HepG2 (cell line): ENCODE measurements around the gene SLC23A3. TPM values are rescaled to one million over a fixed set of nuclear protein-coding genes. Genes with fewer than 3 reads are reported as not detected.

Experiments
- AGO1 ChIP-seq: fragments of 200-400 bp; formaldehyde crosslinking; IDR thresholded peaks from 2 replicates; pipeline ENCODE4 v1.6.1; 2017; ENCODE audit warnings: mild to moderate bottlenecking, low read depth, low read length, moderate library complexity; ENCODE audit not compliant: poor library complexity, severe bottlenecking
- ATF6 ChIP-seq: sonication (generic); formaldehyde crosslinking; conservative IDR thresholded peaks from 2 replicates; pipeline ENCODE4 v1.4.0; 2020; ENCODE audit warnings: missing genetic modification reagents
- ELF4 ChIP-seq: sonication (generic); formaldehyde crosslinking; IDR thresholded peaks from 2 replicates; pipeline ENCODE4 v1.5.0; 2020; ENCODE audit warnings: missing genetic modification reagents, mild to moderate bottlenecking, moderate library complexity, borderline replicate concordance
- GLI4 ChIP-seq: sonication (generic); formaldehyde crosslinking; IDR thresholded peaks from 2 replicates; pipeline ENCODE4 v1.5.1; 2020; ENCODE audit warnings: missing genetic modification reagents, mild to moderate bottlenecking, moderate library complexity, borderline replicate concordance
- PAWR ChIP-seq: sonication (generic); formaldehyde crosslinking; IDR thresholded peaks from 2 replicates; pipeline ENCODE4 v1.4.0; 2020; ENCODE audit warnings: missing genetic modification reagents, mild to moderate bottlenecking, borderline replicate concordance
- PHF21A ChIP-seq: sonication (generic); formaldehyde crosslinking; IDR thresholded peaks from 2 replicates; pipeline ENCODE4 v1.5.0; 2020; ENCODE audit warnings: mild to moderate bottlenecking, missing genetic modification reagents
- ZEB1 ChIP-seq: IDR thresholded peaks from 2 replicates; pipeline ENCODE4 v1.6.1; 2012; ENCODE audit warnings: mild to moderate bottlenecking, low read depth, inconsistent platforms; ENCODE audit not compliant: insufficient replicate concordance
- ZNF225 ChIP-seq: sonication (generic); formaldehyde crosslinking; IDR thresholded peaks from 2 replicates; pipeline ENCODE4 v1.4.0; 2020; ENCODE audit warnings: mild to moderate bottlenecking, missing genetic modification reagents
- ZNF451 ChIP-seq: sonication (generic); formaldehyde crosslinking; IDR thresholded peaks from 2 replicates; pipeline ENCODE4 v1.5.0; 2020; ENCODE audit warnings: mild to moderate bottlenecking, missing genetic modification reagents
- ZNF510 ChIP-seq: sonication (generic); formaldehyde crosslinking; IDR thresholded peaks from 2 replicates; pipeline ENCODE4 v1.4.0; 2020; ENCODE audit warnings: low read depth, mild to moderate bottlenecking, missing genetic modification reagents
- ZNF775 ChIP-seq: sonication (generic); formaldehyde crosslinking; IDR thresholded peaks from 2 replicates; pipeline ENCODE4 v1.4.0; 2020; ENCODE audit warnings: missing genetic modification reagents, mild to moderate bottlenecking, moderate library complexity, borderline replicate concordance
- ZSCAN21 ChIP-seq: sonication (generic); formaldehyde crosslinking; IDR thresholded peaks from 2 replicates; pipeline ENCODE4 v1.8.0; 2022; ENCODE audit warnings: mild to moderate bottlenecking, missing genetic modification reagents, moderate library complexity, borderline replicate concordance
- polyA plus RNA-seq, 8 experiments: library from polyadenylated mRNA; depleted of rRNA in 3 of 8; stranded (reverse) in 7 of 8; unstranded in 1 of 8; fragments of >200 nt; fragmentation: Illumina TruSeq in 4 of 8; extraction: Trizol in 4 of 8; gene quantifications; 2 replicates each; pipeline versions ENCODE4 v1.2.1 to v1.2.3, GENCODE V29; 2011 to 2016; ENCODE audit warnings: low read depth in 4 of 8, missing spikeins in 1 of 8, mixed read lengths in 1 of 8; ENCODE audit not compliant: insufficient read depth in 1 of 8
- total RNA-seq, 5 experiments: library from RNA; depleted of rRNA; stranded (reverse); fragments of >200 nt; fragmentation: Illumina TruSeq; extraction: Trizol; gene quantifications; 2 replicates each; pipeline ENCODE4 v1.2.3, GENCODE V29; 2016; ENCODE audit warnings: low read depth in 1 of 5
- TF ChIP-seq, protein P1 (sequence below): sonication (generic); formaldehyde crosslinking; IDR thresholded peaks from 2 replicates; pipeline ENCODE4 v1.5.1; 2020; ENCODE audit warnings: mild to moderate bottlenecking, missing genetic modification reagents, borderline replicate concordance
- TF ChIP-seq, protein P2 (sequence below): sonication (generic); formaldehyde crosslinking; IDR thresholded peaks from 2 replicates; pipeline ENCODE4 v1.4.0; 2020; ENCODE audit warnings: mild to moderate bottlenecking, low read depth, missing genetic modification reagents

SLC23A3 gene
- total and polyA plus RNA-seq, 2 of the 13 experiments (the other 11 are each of a cell fraction or from before 2014, with no cell fraction given): 0.38 to 0.78 TPM

DNA sequence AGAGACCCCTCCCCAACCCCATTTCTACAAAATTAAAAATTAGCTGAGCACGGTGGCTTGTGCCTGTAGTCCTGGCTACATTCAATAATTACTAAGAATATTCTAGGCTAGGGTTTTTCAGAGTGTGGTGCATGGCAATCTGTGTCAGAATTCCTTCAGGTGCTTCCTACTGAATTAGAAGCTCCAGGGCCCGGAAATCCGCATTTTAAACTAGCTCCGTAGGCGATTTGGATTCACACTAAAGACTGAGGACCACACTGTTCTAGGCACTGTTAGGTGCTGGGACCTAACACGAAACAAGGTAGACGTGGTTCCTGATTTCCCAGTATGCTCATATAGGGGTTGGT, 36.1 kb upstream of the SLC23A3 start (continued):
- TF ChIP-seq, protein P1, sequence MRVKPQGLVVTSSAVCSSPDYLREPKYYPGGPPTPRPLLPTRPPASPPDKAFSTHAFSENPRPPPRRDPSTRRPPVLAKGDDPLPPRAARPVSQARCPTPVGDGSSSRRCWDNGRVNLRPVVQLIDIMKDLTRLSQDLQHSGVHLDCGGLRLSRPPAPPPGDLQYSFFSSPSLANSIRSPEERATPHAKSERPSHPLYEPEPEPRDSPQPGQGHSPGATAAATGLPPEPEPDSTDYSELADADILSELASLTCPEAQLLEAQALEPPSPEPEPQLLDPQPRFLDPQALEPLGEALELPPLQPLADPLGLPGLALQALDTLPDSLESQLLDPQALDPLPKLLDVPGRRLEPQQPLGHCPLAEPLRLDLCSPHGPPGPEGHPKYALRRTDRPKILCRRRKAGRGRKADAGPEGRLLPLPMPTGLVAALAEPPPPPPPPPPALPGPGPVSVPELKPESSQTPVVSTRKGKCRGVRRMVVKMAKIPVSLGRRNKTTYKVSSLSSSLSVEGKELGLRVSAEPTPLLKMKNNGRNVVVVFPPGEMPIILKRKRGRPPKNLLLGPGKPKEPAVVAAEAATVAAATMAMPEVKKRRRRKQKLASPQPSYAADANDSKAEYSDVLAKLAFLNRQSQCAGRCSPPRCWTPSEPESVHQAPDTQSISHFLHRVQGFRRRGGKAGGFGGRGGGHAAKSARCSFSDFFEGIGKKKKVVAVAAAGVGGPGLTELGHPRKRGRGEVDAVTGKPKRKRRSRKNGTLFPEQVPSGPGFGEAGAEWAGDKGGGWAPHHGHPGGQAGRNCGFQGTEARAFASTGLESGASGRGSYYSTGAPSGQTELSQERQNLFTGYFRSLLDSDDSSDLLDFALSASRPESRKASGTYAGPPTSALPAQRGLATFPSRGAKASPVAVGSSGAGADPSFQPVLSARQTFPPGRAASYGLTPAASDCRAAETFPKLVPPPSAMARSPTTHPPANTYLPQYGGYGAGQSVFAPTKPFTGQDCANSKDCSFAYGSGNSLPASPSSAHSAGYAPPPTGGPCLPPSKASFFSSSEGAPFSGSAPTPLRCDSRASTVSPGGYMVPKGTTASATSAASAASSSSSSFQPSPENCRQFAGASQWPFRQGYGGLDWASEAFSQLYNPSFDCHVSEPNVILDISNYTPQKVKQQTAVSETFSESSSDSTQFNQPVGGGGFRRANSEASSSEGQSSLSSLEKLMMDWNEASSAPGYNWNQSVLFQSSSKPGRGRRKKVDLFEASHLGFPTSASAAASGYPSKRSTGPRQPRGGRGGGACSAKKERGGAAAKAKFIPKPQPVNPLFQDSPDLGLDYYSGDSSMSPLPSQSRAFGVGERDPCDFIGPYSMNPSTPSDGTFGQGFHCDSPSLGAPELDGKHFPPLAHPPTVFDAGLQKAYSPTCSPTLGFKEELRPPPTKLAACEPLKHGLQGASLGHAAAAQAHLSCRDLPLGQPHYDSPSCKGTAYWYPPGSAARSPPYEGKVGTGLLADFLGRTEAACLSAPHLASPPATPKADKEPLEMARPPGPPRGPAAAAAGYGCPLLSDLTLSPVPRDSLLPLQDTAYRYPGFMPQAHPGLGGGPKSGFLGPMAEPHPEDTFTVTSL (CRISPR knock-in tag): 0 out of 2 replicates have a peak, but pooled peaks have one; percentile 9
- TF ChIP-seq GLI4 (CRISPR knock-in tag) (peak; percentile 21; the same call in 1 of the 2 replicates), ATF6 (CRISPR knock-in tag) (no peak), ZNF775 (CRISPR knock-in tag) (0 out of 2 replicates have a peak, but pooled peaks have one; percentile 70), PAWR (CRISPR knock-in tag) (0 out of 2 replicates have a peak, but pooled peaks have one; percentile 65), ZNF510 (0 out of 2 replicates have a peak, but pooled peaks have one; percentile 59), PHF21A (CRISPR knock-in tag) (peak; percentile 13; the same call in 1 of the 2 replicates), ELF4 (0 out of 2 replicates have a peak, but pooled peaks have one; percentile 40), ZNF451 (CRISPR knock-in tag) (no peak), ZEB1 (peak; percentile 37), AGO1 (no peak), ZNF225 (no peak), ZSCAN21 (0 out of 2 replicates have a peak, but pooled peaks have one; percentile 3)
- TF ChIP-seq, protein P2, sequence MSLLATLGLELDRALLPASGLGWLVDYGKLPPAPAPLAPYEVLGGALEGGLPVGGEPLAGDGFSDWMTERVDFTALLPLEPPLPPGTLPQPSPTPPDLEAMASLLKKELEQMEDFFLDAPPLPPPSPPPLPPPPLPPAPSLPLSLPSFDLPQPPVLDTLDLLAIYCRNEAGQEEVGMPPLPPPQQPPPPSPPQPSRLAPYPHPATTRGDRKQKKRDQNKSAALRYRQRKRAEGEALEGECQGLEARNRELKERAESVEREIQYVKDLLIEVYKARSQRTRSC (CRISPR knock-in tag): 0 out of 2 replicates have a peak, but pooled peaks have one; percentile 33
